Fibroblast of skin of abdomen (primary cell): ENCODE results near the gene TRPT1. TPM values are rescaled to one million over a fixed set of nuclear protein-coding genes. Genes with fewer than 3 reads are reported as not detected.
A peak's percentile ranks its signal among the peaks of the same experiment; 100 is the strongest.

Experiments
- DNase-seq: peaks from one replicate; pipeline ENCODE4 v3.0.0-alpha.2; 2013
- polyA plus RNA-seq, 2 experiments: library from polyadenylated mRNA; unstranded; fragments of 120-200 nt; gene quantifications; one replicate each; pipeline ENCODE4 v1.2.1, GENCODE V29; 2013; ENCODE audit not compliant: insufficient read length in 2 of 2

The TRPT1 gene
- polyA plus RNA-seq (2013, experiment 1 of 2; ENCODE audit: insufficient read length) = 35.8 TPM
- 35.7 TPM for polyA plus RNA-seq (2013, experiment 2 of 2; ENCODE audit: insufficient read length)

- peak; percentile 82 for DNase-seq
These were observed at the start of gene TRPT1, which contains the start of gene NUDT22 for GRCh38 chr11:64225608-64226506. TSS of gene TRPT1 (minus strand) at chr11:64226186. CDS start at chr11:64225860, 326 bp downstream. TSS of gene NUDT22 (plus strand) at chr11:64226274. CDS start at chr11:64226653, 379 bp downstream.

GRCh38 chr11:64275031-64275800 is 49.2 kb upstream of the TRPT1 start:
- no peak for DNase-seq

- DNase-seq = peak; percentile 100
These were observed 43.7 kb upstream of the TRPT1 start for GRCh38 chr11:64269540-64270220.

DNA sequence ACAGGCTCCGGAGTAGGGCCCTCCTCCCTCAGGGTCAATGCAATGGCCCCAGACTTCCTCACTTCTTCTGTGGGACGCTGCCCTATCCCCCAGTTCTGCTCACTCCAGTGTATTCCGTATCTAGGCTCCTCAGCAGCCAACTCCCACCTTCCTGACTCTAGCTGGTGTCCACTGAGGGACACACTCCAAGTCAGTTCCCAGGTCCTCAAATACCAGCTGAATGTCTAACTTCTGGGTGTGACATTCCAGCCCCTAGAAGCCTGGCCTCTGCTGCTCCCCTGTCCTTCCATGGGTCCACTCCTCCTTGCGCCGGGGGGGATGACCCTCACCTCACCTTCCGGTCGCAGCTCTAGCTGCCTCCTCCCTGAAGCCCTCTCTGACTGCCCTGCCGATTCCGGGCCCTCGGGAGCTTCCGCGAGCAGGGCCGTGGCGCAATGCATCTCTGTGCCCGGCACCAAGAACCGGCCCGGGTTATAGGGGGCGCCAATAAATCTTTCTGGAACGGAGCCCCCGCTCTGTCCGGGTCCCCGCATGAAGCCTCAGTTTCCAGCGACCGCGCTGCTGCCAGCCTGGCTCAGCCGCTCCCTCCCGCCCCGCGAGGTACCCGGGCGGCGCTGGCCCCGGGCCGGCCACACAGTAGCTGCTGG is 43.0 kb upstream of the TRPT1 start:
- peak; percentile 16 for DNase-seq

- DNase-seq = peak; percentile 24
These were observed 42.3 kb upstream of the TRPT1 start for GRCh38 chr11:64268025-64268892.

- no peak for DNase-seq
These were observed 41.4 kb upstream of the TRPT1 start for GRCh38 chr11:64267207-64267945.

DNA sequence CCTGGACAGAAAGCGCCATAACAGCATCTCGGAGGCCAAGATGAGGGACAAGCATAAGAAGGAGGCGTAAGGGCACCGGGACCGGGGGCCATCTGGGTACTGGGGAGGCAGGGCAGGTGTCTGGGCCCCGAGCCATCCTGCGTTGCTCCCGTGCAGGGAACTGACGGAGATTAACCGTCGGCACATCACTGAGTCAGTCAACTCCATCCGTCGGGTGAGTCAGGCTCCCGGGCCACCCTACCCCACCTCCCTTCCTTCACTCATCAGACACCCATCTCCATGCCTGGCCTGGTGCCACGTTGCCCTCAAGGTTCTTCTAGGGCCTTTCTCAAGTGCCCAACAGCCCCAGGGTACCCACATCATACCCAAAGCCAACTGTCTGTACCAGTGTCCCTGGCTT is 40.4 kb upstream of the TRPT1 start:
- DNase-seq = no peak

DNA sequence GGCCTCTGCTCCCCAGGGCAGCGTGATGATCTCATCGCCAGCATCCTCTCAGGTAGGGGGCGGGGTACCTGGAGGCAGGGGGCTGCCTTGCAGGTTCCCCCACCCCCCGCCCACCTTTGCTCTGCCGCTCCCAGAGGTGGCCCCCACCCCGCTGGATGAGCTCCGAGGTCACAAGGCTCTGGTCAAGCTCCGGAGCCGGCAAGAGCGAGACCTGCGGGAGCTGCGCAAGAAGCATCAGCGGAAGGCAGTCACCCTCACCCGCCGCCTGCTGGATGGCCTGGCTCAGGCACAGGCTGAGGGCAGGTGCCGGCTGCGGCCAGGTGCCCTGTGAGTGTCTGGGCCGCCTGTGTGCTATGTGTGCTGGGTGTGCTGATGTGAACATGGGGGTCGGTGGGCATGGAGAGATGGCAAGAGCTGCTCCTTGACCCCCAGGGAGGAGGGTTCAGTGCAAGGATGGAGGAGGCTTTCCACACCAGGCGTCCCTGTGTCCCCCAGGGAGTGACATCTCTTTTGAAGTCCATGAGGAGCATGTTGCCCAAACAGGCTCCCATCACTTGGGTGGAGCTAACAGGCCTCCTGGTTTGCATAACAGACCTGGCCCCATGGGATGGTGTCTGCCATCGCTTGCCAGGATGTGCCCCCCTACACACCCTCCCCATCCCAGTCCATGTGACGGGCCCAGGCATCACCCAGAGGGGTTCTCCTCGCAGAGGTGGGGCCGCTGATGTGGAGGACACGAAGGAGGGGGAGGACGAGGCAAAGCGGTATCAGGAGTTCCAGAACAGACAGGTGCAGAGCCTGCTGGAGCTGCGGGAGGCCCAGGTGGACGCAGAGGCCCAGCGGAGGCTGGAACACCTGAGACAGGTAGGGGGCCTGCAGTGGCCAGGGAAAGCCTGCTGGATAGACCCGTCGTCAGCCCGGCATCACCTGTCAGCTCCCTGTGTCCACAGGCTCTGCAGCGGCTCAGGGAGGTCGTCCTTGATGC is 39.5 kb upstream of the TRPT1 start:
- DNase-seq = no peak

DNA sequence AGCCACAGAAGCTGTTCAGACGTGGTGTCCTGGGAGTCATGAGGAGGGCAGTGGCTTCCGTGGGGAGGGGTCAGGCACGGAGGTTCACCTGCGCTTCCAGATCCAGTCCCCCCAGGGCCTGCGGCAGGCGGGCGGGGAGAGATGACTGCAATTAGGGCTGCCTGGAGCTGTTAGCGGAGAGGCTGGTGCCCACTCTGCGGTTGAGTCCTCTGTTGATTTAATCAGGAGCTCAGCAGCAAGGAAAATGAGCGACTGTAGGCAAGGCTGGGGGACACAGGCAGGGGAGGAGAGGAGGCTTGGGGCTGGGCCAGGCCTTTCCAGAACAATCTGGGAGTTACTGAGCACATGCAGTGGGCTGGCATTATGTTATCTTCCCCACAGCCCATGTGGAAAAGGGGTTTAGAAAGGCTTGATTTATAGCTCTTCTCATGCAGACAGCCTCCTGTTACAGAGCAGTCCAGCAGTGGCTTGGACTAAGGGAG is 38.4 kb upstream of the TRPT1 start:
- DNase-seq = no peak

GRCh38 chr11:64263947-64264317 is 37.9 kb upstream of the TRPT1 start:
- no peak for DNase-seq

DNA sequence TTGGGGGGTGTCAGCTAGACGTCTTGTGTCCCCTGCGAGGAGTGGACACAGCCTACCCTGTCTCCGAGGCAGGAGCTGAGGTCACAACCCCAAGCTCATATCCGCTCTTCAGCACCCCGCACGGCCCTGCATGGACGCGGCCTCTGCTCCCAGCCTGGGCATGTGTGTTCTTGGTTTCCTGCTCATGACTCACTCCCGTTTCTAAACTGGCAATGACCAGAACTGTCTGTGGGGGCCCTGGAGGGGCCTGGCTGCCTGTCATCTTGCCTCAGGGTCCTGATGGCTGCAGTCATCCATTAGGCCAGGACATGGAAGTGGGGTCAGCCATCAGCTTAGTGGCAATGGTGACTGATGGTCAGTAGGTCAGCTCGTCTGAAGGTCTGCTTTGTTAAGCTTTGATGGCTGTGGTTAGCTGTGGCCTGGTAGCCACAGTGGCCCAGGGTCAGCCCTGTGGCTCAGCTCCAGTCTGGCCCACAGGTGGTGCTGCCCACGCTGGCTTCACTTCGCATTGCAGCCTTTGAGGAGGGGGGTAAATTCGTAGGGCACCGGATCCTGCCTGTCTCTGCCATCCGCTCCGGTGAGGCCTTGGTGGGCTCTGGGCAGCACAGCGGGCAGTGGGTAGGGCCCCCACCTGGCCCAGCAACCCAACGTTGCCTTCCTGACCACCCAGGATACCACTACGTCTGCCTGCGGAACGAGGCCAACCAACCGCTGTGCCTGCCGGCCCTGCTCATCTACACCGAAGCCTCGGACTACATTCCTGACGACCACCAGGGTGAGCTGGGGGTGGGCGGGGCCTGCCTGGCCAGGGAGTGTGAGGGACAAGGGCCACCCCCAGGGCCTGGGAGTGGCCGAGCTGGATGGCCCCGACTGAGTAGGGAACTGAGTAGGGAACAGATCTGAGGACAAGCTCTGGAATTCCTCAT is 37.3 kb upstream of the TRPT1 start:
- DNase-seq = peak; percentile 20

- no peak for DNase-seq
These were observed 36.5 kb upstream of the TRPT1 start for GRCh38 chr11:64262271-64263002.

DNA sequence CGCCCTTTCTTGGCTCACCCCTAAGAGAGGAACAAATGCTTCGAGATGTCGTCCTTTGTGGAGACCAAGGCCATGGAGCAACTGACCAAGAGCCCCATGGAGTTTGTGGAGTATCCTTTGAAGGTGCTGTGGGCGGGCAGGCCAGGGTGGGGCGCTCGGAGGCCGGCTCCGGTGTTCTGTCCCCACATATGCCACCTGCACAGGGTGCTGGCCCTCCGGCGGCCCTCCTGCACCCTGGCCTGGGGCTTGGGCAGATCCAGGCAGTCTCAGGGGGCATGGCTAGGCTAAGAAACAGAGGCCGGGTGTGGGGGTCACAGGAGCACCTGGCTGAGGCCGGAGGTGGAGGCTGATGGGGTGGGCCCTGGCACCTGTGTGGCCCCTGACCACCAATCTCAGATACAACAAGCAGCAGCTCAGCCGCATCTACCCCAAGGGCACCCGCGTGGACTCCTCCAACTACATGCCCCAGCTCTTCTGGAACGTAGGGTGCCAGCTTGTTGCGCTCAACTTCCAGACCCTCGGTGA is 35.6 kb upstream of the TRPT1 start:
- no peak for DNase-seq

- no peak for DNase-seq
These were observed 34.2 kb upstream of the TRPT1 start for GRCh38 chr11:64260147-64260708.

DNA sequence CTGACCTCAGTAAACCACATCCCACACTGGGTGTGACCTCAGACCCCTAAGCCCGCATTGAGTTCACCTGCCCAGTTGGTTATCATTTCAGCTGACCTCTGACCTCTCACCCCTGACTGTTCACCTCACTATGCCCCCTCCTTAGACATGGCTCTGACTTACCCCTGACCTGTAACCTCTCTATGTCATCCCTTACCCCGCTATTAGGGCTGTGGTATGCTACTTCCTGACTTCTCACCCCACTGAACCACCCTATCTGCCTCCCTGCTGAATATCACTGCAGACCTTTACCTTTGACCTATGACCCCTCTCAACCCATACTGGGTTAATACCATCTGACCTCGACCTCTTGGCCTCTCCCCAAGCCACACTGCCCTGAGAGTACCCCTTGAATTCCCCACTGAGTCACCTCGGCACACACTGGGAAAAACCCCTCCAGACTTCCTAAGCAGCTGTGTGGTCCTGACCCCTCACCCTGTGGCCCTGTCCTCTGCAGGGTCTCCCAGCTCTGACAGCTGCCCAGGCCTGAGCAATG is 33.6 kb upstream of the TRPT1 start:
- no peak for DNase-seq

DNA sequence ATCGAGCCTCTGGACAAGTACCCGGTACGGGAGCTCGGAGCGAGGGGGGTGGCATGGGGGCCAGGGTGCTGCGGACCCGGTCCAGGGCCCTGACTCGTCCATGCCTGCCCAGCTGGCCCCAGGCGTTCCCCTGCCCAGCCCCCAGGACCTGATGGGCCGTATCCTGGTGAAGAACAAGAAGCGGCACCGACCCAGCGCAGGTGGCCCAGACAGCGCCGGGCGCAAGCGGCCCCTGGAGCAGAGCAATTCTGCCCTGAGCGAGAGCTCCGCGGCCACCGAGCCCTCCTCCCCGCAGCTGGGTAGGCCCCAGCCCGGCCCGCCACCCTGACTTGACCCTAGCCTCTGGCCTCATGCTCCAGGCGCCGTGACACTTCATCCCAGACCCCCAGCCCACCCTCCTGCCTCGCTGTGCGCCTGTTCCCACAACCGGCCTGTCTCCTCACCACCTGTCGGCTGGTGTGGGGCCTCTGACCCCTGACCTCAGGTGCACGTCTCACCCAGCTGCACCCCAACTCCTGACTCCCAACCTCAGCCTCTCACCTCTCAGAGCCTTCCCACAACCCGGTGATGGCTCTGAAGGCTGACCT is 33.1 kb upstream of the TRPT1 start:
- no peak for DNase-seq
